SK-N-SH treated with all-trans-retinoic acid at 6 μM for 48 hours (cell line): ENCODE data around the gene PPY.

Source experiments
- CREB5 ChIP-seq: fragments of 250-450 bp; sonication (Bioruptor Pico); IDR thresholded peaks from 2 replicates; pipeline ENCODE4 v1.5.1; 2020; ENCODE audit warnings: low read depth, mild to moderate bottlenecking, moderate library complexity
- GLIS3 ChIP-seq: fragments of 250-450 bp; sonication (Bioruptor Pico); IDR thresholded peaks from 2 replicates; pipeline ENCODE4 v1.5.0; 2020; ENCODE audit warnings: mild to moderate bottlenecking, moderate library complexity
- POU6F1 ChIP-seq: fragments of 250-450 bp; sonication (Bioruptor Pico); IDR thresholded peaks from 2 replicates; pipeline ENCODE4 v1.8.0; 2021; ENCODE audit warnings: low read depth, mild to moderate bottlenecking, moderate library complexity, borderline replicate concordance
- SNAI2 ChIP-seq: fragments of 250-450 bp; sonication (Bioruptor Pico); IDR thresholded peaks from 2 replicates; pipeline ENCODE4 v1.5.0; 2020; ENCODE audit warnings: mild to moderate bottlenecking, moderate library complexity
- ZFP3 ChIP-seq: fragments of 250-450 bp; sonication (Bioruptor Pico); IDR thresholded peaks from 2 replicates; pipeline ENCODE4 v1.5.0; 2020; ENCODE audit warnings: mild to moderate bottlenecking, moderate library complexity

- TF ChIP-seq POU6F1 (CRISPR knock-in tag) = no peak
- TF ChIP-seq GLIS3 (CRISPR knock-in tag) = no peak
- no peak for TF ChIP-seq ZFP3
- TF ChIP-seq CREB5 (CRISPR knock-in tag) = no peak
- no peak for TF ChIP-seq SNAI2 (CRISPR knock-in tag)
Measured at GRCh38 chr17:43931062-43931571, 11.2 kb downstream of the PPY start.
